Measurements from ENCODE around the gene ACAA1. TPM values are rescaled to one million over a fixed set of nuclear protein-coding genes. Genes with fewer than 3 reads are reported as not detected.
"Not testable (repeated sequence)": the region's sequence is repeated elsewhere in the genome, so short reads cannot be mapped to it uniquely, and the experiment has no call there.

ACAA1 gene
- total and polyA plus RNA-seq, 2 experiments from 2014 or later: 21.4 to 26.6 TPM

DNA sequence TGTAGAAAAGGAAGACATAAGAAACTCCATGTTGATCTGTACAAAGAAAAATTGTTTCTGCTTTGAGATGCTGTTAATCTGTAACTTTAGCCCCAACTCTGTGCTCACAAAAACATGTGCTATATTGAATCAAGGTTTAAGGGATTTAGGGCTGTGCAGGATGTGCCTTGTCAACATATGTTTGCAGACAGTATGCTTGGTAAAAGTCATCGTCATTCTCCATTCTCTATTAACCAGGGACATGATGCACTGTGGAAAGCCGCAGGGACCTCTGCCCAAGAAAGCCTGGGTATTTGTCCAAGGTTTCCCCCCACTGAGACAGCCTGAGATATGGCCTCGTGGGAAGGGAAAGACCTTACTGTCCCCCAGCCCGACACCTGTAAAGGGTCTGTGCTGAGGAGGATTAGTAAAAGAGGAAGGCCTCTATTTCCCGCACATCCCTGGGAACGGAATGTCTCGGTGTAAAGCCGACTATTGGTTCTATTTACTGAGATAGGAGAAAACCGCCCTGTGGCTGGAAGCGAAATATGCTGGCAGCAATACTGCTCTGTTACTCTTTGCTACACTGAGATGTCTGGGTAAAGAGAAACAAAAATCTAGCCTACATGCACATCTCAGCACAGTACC lies 2.3 kb downstream of the ACAA1 start:
- not testable (repeated sequence) for H3K4me2 ChIP-seq; DNase-seq (ENCODE audit: low spot score); ATAC-seq; H3K27ac Mint-ChIP-seq; H2AFZ ChIP-seq; H3K4me3 Mint-ChIP-seq; H3K9me3 Mint-ChIP-seq; H3K27me3 ChIP-seq (ENCODE audit: insufficient read depth); H3K27ac ChIP-seq (ENCODE audit: low read depth); H3K9me2 ChIP-seq (ENCODE audit: insufficient read depth)
- Histone ChIP-seq H3K79me2 (replicated peaks; ENCODE audit: insufficient read depth) (peaks cover 21% of the 10 kb centered on the region), H3K4me1 (ENCODE audit: insufficient read depth) (peaks cover 23% of the 10 kb centered on the region), H4K20me1 (replicated peaks; ENCODE audit: insufficient read depth) (peaks cover 23% of the 10 kb centered on the region; the same call in 1 of the 2 replicates), H3K4me3 (peak overlapping the region; percentile 97; the same call in 1 of the 2 replicates), H3K36me3 (ENCODE audit: insufficient read depth) (peaks cover 14% of the 10 kb centered on the region), H3F3A (replicated peaks; ENCODE audit: low read depth) (peaks cover 15% of the 10 kb centered on the region)
- Mint-ChIP-seq H3K27me3 (ENCODE audit: insufficient read depth, low read depth, poor library complexity) (peaks cover 20% of the 10 kb centered on the region), H3K4me1 (peaks cover 18% of the 10 kb centered on the region), H3K36me3 (ENCODE audit: low read depth) (peaks cover 41% of the 10 kb centered on the region)

DNA sequence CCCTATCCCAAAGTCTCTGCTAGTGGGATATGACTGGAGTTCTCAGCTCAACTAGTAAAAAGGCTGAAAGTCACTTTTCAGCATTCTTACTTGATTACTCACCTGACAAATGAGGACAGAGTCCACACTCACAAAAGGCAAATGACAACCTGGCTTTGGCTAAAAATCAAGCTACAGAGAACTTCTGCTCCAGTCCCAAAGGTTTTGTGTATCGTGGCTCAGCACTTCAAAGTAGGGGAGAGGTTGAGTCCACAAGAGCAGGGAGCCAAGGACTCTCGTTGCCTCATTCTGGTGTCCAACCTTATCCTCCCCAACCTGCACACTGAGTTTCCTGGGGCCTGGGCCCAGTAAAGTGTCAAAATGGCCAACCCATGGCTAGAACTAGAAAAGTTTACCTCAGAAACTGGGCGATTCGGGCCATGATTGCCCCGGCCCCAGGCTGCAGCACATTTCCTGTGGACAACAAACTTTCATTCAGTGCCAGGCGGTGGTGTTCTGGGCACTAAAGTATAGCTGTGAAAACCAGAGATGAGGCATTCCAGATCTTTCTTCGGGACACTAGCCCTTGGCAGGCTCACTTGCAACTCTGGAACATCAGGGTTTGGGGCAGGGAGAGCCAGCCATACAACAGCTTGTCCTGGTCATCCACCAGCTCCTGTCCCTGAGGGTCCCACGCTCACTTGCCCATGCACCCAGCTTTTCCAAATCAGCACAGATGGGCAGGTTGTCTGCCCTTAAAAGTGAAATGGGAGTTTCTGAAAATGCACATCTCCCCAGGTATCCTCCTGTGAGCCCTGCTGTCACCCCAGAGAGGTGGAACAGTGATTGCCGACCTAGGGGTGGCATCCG lies 3.1 kb downstream of the ACAA1 start:
- H3K4me3 ChIP-seq: no peak overlapping the region
- no peak overlapping the region for H3K27ac Mint-ChIP-seq
- H4K20me1 ChIP-seq (replicated peaks; ENCODE audit: insufficient read depth): peaks cover 23% of the 10 kb centered on the region; the same call in 1 of the 2 replicates
- H3K9me3 Mint-ChIP-seq: no peaks in the 10 kb centered on the region; the same call in 1 of the 3 replicates
- peaks cover 14% of the 10 kb centered on the region for H3K27me3 Mint-ChIP-seq (ENCODE audit: insufficient read depth, low read depth, poor library complexity)
- peaks cover 15% of the 10 kb centered on the region for H3F3A ChIP-seq (replicated peaks; ENCODE audit: low read depth)
- peaks cover 12% of the 10 kb centered on the region for H3K4me1 Mint-ChIP-seq
- no peak for DNase-seq (ENCODE audit: low spot score)
- no peak for ATAC-seq
- H3K27me3 ChIP-seq (ENCODE audit: insufficient read depth): no peaks in the 10 kb centered on the region
- peaks cover 16% of the 10 kb centered on the region for H3K4me1 ChIP-seq (ENCODE audit: insufficient read depth)
- TF ChIP-seq, protein P1, sequence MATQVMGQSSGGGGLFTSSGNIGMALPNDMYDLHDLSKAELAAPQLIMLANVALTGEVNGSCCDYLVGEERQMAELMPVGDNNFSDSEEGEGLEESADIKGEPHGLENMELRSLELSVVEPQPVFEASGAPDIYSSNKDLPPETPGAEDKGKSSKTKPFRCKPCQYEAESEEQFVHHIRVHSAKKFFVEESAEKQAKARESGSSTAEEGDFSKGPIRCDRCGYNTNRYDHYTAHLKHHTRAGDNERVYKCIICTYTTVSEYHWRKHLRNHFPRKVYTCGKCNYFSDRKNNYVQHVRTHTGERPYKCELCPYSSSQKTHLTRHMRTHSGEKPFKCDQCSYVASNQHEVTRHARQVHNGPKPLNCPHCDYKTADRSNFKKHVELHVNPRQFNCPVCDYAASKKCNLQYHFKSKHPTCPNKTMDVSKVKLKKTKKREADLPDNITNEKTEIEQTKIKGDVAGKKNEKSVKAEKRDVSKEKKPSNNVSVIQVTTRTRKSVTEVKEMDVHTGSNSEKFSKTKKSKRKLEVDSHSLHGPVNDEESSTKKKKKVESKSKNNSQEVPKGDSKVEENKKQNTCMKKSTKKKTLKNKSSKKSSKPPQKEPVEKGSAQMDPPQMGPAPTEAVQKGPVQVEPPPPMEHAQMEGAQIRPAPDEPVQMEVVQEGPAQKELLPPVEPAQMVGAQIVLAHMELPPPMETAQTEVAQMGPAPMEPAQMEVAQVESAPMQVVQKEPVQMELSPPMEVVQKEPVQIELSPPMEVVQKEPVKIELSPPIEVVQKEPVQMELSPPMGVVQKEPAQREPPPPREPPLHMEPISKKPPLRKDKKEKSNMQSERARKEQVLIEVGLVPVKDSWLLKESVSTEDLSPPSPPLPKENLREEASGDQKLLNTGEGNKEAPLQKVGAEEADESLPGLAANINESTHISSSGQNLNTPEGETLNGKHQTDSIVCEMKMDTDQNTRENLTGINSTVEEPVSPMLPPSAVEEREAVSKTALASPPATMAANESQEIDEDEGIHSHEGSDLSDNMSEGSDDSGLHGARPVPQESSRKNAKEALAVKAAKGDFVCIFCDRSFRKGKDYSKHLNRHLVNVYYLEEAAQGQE (IDR thresholded peaks at IDR 0.05; ENCODE audit: unreplicated experiment): no peak
- TF ChIP-seq EZH2 (IDR thresholded peaks at IDR 0.05; ENCODE audit: low read depth, unreplicated experiment) (no peak), CREB1 (CRISPR knock-in tag; IDR thresholded peaks at IDR 0.05; ENCODE audit: low read depth) (no peak), CTCF (conservative IDR thresholded peaks at IDR 0.05; ENCODE audit: low read depth in 2 of 2) (no peak), POLR2AphosphoS5 (IDR thresholded peaks at IDR 0.05; ENCODE audit: low read depth) (no peak), STAT1 (IDR thresholded peaks at IDR 0.05; ENCODE audit: unreplicated experiment) (no peak), JUNB (IDR thresholded peaks at IDR 0.05; ENCODE audit: unreplicated experiment) (no peak)
- no peak overlapping the region for H3K4me3 Mint-ChIP-seq
- peaks cover 22% of the 10 kb centered on the region for H3K36me3 ChIP-seq (ENCODE audit: insufficient read depth)
- H3K36me3 Mint-ChIP-seq (ENCODE audit: low read depth): peaks cover 48% of the 10 kb centered on the region
- no peaks in the 10 kb centered on the region for H3K9me2 ChIP-seq (ENCODE audit: insufficient read depth)
- peaks cover 15% of the 10 kb centered on the region for H3K79me2 ChIP-seq (replicated peaks; ENCODE audit: insufficient read depth)
- H3K4me2 ChIP-seq: no peak overlapping the region
- H3K27ac ChIP-seq (ENCODE audit: low read depth): no peak overlapping the region
- H2AFZ ChIP-seq: no peak overlapping the region

Measured in GM23338 (cell line).